ENCODE measurements around the gene BEX5.
"Not testable (repeated sequence)": the region's sequence is repeated elsewhere in the genome, so short reads cannot be mapped to it uniquely, and the experiment has no call there.

Gene BEX5

GRCh38 chrX:102155806-102156179, at the start of gene BEX5:
BEX5 (minus strand) TSS chrX:102155977; CDS start chrX:102154265, 1,712 bp downstream.
- peak; percentile 11 for DNase-seq

DNA sequence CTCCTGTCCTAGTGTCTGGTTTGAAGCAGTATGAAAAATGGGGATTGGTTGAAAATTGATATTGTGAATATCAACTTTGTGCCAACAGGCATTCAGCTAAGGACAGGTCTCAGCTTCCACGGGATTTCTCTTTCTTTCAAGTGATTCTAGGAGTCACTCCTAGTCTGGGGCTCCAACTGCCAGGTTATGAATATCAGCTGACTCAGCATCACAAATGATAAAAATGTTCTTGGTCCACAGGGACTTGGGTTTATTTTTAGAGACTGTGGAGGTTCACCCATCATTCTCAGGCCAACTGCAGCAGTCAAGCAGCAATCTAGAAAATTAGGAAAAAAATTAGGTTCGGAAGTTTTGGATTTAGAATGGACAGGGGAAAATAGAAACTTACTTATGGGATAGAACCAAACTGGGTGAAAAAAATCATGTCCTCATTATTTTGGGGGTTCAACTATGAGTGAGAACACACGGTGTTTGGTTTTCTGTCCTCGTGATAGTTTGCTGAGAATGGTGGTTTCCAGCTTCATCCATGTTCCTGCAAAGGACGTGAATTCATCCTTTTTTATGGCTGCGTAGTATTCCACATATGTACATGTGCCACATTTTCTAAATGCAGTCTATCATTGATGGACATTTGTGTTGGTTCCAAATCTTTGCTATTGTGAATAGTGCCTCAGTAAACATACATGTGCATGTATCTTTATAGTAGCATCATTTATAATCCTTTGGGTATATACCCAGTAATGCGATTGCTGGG, 30.4 kb upstream of the BEX5 start:
- DNase-seq, result no peak

GRCh38 chrX:102154900-102155805, 624 bp downstream of the BEX5 start:
- no peak for DNase-seq

- DNase-seq, result no peak
These were observed 1.4 kb downstream of the BEX5 start for GRCh38 chrX:102154218-102154860.

- DNase-seq, result not testable (repeated sequence)
These were observed 13.5 kb downstream of the BEX5 start, which contains the start of gene TCEAL6 for GRCh38 chrX:102142274-102142673. TCEAL6 (minus strand) TSS chrX:102142481.

DNA sequence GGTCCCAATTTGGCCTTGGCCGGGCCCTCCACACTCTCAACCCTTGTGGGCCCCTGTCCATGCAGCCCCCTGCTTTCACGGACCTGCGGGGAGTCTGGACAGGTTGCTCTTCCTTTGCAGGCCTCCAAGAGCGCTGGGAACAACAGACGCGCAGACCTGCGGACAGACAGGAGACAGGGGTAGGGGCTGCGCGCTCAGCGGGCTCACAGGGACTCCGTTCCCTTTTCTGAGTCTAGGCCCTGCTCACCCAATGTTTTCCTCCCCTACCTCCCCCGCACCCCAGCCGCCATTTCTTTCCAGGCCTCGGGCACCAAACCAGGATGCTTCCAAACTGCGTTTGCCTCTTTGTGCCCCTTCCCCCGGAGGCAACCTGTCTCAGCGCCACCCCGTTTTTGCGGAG, 14.1 kb downstream of the BEX5 start:
- DNase-seq, result not testable (repeated sequence)

- not testable (repeated sequence) for DNase-seq
These were observed 14.9 kb downstream of the BEX5 start for GRCh38 chrX:102140876-102141275.

- DNase-seq, result no peak
These were observed 17.7 kb downstream of the BEX5 start for GRCh38 chrX:102138064-102138463.

GRCh38 chrX:102129473-102129872, 26.3 kb downstream of the BEX5 start:
- no peak for DNase-seq

GRCh38 chrX:102126863-102127262, 28.9 kb downstream of the BEX5 start:
- DNase-seq, result no peak

- not testable (repeated sequence) for DNase-seq
These were observed 29.5 kb downstream of the BEX5 start for GRCh38 chrX:102126080-102126818.

DNA sequence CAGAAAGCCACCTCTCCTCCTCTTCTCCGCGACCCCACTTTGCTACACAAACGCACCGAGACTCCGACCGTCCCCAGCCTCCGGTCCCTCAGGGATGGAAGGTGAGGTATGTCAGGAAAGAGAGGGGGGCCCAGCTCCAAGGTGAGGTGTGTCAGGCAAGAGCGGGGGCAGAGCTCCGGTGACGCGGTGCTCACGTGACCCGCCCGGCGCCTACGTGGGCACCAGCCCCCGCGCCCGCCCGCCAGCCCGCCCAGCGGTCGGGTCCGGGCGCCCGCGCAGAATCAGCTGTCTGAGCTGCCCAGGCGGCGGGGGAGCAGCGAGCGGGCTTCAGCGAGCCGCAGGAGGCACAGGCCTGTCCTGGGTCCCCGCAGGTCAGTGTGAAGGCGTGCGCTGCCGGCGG, 30.3 kb downstream of the BEX5 start, which contains the start of gene TCEAL2:
Gene TCEAL2, plus strand, starts transcription at position 244 of the 400 bp plus-strand sequence. CDS start 1,152 bp downstream, outside the sequence.
- not testable (repeated sequence) for DNase-seq

GRCh38 chrX:102125014-102125413, 30.8 kb downstream of the BEX5 start:
- DNase-seq, result not testable (repeated sequence)

DNA sequence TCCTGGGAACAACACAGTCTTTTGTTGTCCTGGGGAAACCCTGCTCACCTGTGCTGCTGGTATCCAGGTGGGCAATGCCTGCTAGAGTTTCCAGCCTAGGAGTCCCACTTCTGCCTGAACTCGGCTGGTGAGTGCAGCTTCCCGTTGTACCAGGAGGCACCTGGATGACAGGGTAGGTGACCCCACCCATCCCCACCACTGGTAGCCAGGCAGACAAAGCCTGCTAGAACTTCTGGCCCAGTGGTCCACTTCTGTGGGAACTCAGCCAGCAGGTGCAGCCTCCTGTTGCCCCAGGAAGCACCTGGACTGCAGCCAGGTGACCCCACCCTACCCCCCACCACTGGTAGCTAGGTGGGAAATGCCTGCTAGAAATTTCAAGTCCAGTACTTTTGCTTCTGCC, 40.0 kb downstream of the BEX5 start:
- no peak for DNase-seq

- no peak for DNase-seq
These were observed 42.4 kb downstream of the BEX5 start for GRCh38 chrX:102113367-102113766.
